Measurements from ENCODE around the gene CIRBP. TPM values are rescaled to one million over a fixed set of nuclear protein-coding genes. Genes with fewer than 3 reads are reported as not detected.

Gene CIRBP
- total and polyA plus RNA-seq, 2 of the 13 experiments (the other 11 are each of a cell fraction or from before 2014, with no cell fraction given) = 133 to 140 TPM

- no peak; the same call in 1 of the 2 replicates for TF ChIP-seq ZNF691 (CRISPR knock-in tag; IDR thresholded peaks at IDR 0.05; ENCODE audit: borderline replicate concordance, low read depth)
- no peak for TF ChIP-seq DBP (CRISPR knock-in tag; IDR thresholded peaks at IDR 0.05; ENCODE audit: not compliant biosample characterization)
- no peak for TF ChIP-seq ZKSCAN1 (IDR thresholded peaks at IDR 0.05; ENCODE audit: low read length)
- TF ChIP-seq MTF2 (CRISPR knock-in tag; IDR thresholded peaks at IDR 0.05; ENCODE audit: borderline replicate concordance) = no peak
- TF ChIP-seq RARA (CRISPR knock-in tag; IDR thresholded peaks at IDR 0.05) = peak; percentile 54; the same call in 1 of the 2 replicates
- no peak for TF ChIP-seq MED13 (CRISPR knock-in tag; IDR thresholded peaks at IDR 0.05)
- peak; percentile 75 for TF ChIP-seq POLR2G (IDR thresholded peaks at IDR 0.05; ENCODE audit: low read depth, low read length)
- TF ChIP-seq ZBTB21 (CRISPR knock-in tag; IDR thresholded peaks at IDR 0.05) = no peak
- no peak for TF ChIP-seq SRSF4 (IDR thresholded peaks at IDR 0.05; ENCODE audit: low read depth, low read length, poor library complexity, severe bottlenecking)
- no peak for TF ChIP-seq PRPF4 (IDR thresholded peaks at IDR 0.05; ENCODE audit: low read depth, low read length, poor library complexity, severe bottlenecking)
- TF ChIP-seq MBD4 (IDR thresholded peaks at IDR 0.05; ENCODE audit: borderline replicate concordance, low read length) = no peak
- no peak for TF ChIP-seq ZSCAN5A (CRISPR knock-in tag; IDR thresholded peaks at IDR 0.05; ENCODE audit: borderline replicate concordance)
- no peak; the same call in 1 of the 2 replicates for TF ChIP-seq ZBTB7B (CRISPR knock-in tag; IDR thresholded peaks at IDR 0.05)
- no peak for TF ChIP-seq NFE2 (CRISPR knock-in tag; IDR thresholded peaks at IDR 0.05)
- no peak for TF ChIP-seq ZNF160 (CRISPR knock-in tag; IDR thresholded peaks at IDR 0.05)
- TF ChIP-seq GATAD1 (CRISPR knock-in tag; IDR thresholded peaks at IDR 0.05) = peak; percentile 47; the same call in 1 of the 2 replicates
- TF ChIP-seq SAFB2 (CRISPR knock-in tag; IDR thresholded peaks at IDR 0.05; ENCODE audit: borderline replicate concordance, low read depth) = no peak
- no peak for TF ChIP-seq PLSCR1 (CRISPR knock-in tag; IDR thresholded peaks at IDR 0.05; ENCODE audit: borderline replicate concordance)
- no peak for TF ChIP-seq TOE1 (CRISPR knock-in tag; IDR thresholded peaks at IDR 0.05)
- TF ChIP-seq ATF5 (CRISPR knock-in tag; IDR thresholded peaks at IDR 0.05; ENCODE audit: low read depth) = 0 out of 2 replicates have a peak, but pooled peaks have one; percentile 32
- no peak for TF ChIP-seq KLF6 (CRISPR knock-in tag; IDR thresholded peaks at IDR 0.05)
- no peak for TF ChIP-seq DDIT3 (CRISPR knock-in tag; IDR thresholded peaks at IDR 0.05)
- TF ChIP-seq ZBTB8A (CRISPR knock-in tag; IDR thresholded peaks at IDR 0.05; ENCODE audit: borderline replicate concordance, low read depth) = no peak
- no peak for TF ChIP-seq ZMYM4 (CRISPR knock-in tag; IDR thresholded peaks at IDR 0.05)
- TF ChIP-seq GATAD2A (CRISPR knock-in tag; IDR thresholded peaks at IDR 0.05) = peak; percentile 34
- TF ChIP-seq ZNF614 (CRISPR knock-in tag; IDR thresholded peaks at IDR 0.05; ENCODE audit: borderline replicate concordance) = no peak
- TF ChIP-seq ZNF34 (CRISPR knock-in tag; IDR thresholded peaks at IDR 0.05; ENCODE audit: borderline replicate concordance) = no peak
Observed at GRCh38 chr19:1284293-1284978, 15.3 kb downstream of the CIRBP start (continued).

Measured in HepG2 (cell line).